Measurements from ENCODE around the gene PZP. TPM values are rescaled to one million over a fixed set of nuclear protein-coding genes. Genes with fewer than 3 reads are reported as not detected.

The PZP gene
- total and polyA plus RNA-seq, 2 of the 13 experiments (the other 11 are each of a cell fraction or from before 2014, with no cell fraction given): 0.07 to 0.89 TPM

DNA sequence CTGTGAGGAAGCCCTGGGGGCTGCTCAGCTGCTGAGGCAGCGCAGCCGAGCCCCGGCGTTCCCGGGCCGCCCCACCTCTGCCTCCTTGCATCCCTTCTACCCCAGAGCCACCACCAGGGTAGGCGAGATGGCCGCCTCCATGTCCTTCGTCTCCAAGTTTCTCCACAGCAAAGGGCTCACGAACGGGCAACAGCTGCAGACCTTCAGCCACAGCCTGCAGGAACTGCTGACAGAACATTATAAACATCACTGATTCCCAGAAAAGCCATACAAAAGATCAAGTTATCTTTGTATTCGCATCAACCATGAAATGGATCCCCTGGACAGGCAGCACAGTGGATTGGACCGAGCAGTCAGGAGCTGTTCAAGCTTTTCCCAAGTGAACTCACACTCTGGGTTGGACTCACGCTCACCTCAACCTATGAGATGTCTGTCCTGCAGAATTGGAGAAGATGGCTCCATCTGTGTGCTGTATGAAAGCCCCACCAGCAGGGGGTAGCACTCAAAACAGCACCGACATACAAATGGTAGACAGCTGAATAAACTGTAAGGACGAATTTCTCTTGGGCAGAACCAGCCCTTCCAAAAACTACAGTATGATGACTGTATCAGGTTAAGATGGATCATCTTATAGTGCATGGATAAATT is 73.1 kb downstream of the PZP start (continued):
- TF ChIP-seq, protein P1, sequence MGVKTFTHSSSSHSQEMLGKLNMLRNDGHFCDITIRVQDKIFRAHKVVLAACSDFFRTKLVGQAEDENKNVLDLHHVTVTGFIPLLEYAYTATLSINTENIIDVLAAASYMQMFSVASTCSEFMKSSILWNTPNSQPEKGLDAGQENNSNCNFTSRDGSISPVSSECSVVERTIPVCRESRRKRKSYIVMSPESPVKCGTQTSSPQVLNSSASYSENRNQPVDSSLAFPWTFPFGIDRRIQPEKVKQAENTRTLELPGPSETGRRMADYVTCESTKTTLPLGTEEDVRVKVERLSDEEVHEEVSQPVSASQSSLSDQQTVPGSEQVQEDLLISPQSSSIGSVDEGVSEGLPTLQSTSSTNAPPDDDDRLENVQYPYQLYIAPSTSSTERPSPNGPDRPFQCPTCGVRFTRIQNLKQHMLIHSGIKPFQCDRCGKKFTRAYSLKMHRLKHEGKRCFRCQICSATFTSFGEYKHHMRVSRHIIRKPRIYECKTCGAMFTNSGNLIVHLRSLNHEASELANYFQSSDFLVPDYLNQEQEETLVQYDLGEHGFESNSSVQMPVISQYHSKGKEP (CRISPR knock-in tag; IDR thresholded peaks at IDR 0.05): no peak
- TF ChIP-seq ZNF772 (CRISPR knock-in tag; IDR thresholded peaks at IDR 0.05) (no peak), KLF12 (CRISPR knock-in tag; IDR thresholded peaks at IDR 0.05; ENCODE audit: borderline replicate concordance) (no peak), PAWR (CRISPR knock-in tag; IDR thresholded peaks at IDR 0.05; ENCODE audit: borderline replicate concordance) (no peak), RBM22 (optimal IDR thresholded peaks at IDR 0.05; ENCODE audit: low read length) (no peak), ZMYM3 (CRISPR knock-in tag; IDR thresholded peaks at IDR 0.05) (0 out of 2 replicates have a peak, but pooled peaks have one; percentile 38), HNF4A (CRISPR knock-in tag; IDR thresholded peaks at IDR 0.05) (peak; percentile 14), RCOR2 (CRISPR knock-in tag; IDR thresholded peaks at IDR 0.05) (no peak), MEIS2 (CRISPR knock-in tag; IDR thresholded peaks at IDR 0.05) (0 out of 2 replicates have a peak, but pooled peaks have one; percentile 25)
- TF ChIP-seq, protein P2, sequence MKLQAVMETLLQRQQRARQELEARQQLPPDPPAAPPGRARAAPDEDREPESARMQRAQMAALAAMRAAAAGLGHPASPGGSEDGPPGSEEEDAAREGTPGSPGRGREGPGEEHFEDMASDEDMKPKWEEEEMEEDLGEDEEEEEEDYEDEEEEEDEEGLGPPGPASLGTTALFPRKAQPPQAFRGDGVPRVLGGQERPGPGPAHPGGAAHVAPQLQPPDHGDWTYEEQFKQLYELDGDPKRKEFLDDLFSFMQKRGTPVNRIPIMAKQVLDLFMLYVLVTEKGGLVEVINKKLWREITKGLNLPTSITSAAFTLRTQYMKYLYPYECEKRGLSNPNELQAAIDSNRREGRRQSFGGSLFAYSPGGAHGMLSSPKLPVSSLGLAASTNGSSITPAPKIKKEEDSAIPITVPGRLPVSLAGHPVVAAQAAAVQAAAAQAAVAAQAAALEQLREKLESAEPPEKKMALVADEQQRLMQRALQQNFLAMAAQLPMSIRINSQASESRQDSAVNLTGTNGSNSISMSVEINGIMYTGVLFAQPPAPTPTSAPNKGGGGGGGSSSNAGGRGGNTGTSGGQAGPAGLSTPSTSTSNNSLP (IDR thresholded peaks at IDR 0.05; ENCODE audit: low read depth, low read length): peak; percentile 25; the same call in 1 of the 2 replicates
- TF ChIP-seq, protein P3, sequence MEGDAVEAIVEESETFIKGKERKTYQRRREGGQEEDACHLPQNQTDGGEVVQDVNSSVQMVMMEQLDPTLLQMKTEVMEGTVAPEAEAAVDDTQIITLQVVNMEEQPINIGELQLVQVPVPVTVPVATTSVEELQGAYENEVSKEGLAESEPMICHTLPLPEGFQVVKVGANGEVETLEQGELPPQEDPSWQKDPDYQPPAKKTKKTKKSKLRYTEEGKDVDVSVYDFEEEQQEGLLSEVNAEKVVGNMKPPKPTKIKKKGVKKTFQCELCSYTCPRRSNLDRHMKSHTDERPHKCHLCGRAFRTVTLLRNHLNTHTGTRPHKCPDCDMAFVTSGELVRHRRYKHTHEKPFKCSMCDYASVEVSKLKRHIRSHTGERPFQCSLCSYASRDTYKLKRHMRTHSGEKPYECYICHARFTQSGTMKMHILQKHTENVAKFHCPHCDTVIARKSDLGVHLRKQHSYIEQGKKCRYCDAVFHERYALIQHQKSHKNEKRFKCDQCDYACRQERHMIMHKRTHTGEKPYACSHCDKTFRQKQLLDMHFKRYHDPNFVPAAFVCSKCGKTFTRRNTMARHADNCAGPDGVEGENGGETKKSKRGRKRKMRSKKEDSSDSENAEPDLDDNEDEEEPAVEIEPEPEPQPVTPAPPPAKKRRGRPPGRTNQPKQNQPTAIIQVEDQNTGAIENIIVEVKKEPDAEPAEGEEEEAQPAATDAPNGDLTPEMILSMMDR (CRISPR knock-in tag; IDR thresholded peaks at IDR 0.05): peak; percentile 67
- TF ChIP-seq, protein P4, sequence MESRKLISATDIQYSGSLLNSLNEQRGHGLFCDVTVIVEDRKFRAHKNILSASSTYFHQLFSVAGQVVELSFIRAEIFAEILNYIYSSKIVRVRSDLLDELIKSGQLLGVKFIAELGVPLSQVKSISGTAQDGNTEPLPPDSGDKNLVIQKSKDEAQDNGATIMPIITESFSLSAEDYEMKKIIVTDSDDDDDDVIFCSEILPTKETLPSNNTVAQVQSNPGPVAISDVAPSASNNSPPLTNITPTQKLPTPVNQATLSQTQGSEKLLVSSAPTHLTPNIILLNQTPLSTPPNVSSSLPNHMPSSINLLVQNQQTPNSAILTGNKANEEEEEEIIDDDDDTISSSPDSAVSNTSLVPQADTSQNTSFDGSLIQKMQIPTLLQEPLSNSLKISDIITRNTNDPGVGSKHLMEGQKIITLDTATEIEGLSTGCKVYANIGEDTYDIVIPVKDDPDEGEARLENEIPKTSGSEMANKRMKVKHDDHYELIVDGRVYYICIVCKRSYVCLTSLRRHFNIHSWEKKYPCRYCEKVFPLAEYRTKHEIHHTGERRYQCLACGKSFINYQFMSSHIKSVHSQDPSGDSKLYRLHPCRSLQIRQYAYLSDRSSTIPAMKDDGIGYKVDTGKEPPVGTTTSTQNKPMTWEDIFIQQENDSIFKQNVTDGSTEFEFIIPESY (CRISPR knock-in tag; IDR thresholded peaks at IDR 0.05): peak; percentile 29; the same call in 1 of the 2 replicates
